Measurements from ENCODE around the gene RPP14.
A peak's percentile ranks its signal among the peaks of the same experiment; 100 is the strongest.

The RPP14 gene

GRCh38 chr3:58292866-58293265, 13.2 kb upstream of the RPP14 start:
- no peak for DNase-seq

GRCh38 chr3:58293516-58293915, 12.5 kb upstream of the RPP14 start:
- no peak for DNase-seq

- no peak for DNase-seq
Measured at GRCh38 chr3:58296269-58296668, 9.8 kb upstream of the RPP14 start.

GRCh38 chr3:58296843-58297242, 9.2 kb upstream of the RPP14 start:
- no peak for DNase-seq

GRCh38 chr3:58298190-58298589, 7.9 kb upstream of the RPP14 start:
- DNase-seq: no peak

- no peak for DNase-seq
Measured at GRCh38 chr3:58299075-58299474, 7.0 kb upstream of the RPP14 start.

- peak in 1 of 6 experiments; percentile 10 for DNase-seq
Measured at GRCh38 chr3:58299839-58300516, 6.1 kb upstream of the RPP14 start.

- peak in 5 of 6 experiments; percentile 9 to 50 (median 20) for DNase-seq
Measured at GRCh38 chr3:58307639-58308215, 1.7 kb downstream of the RPP14 start.

- peak in 1 of 6 experiments; percentile 3 for DNase-seq
Measured at GRCh38 chr3:58308728-58309127, 2.7 kb downstream of the RPP14 start.

- DNase-seq: no peak
Measured at GRCh38 chr3:58317811-58318210, 11.8 kb downstream of the RPP14 start.

- DNase-seq: no peak
Measured at GRCh38 chr3:58321791-58322190, 15.7 kb downstream of the RPP14 start.

GRCh38 chr3:58322793-58323192, 16.7 kb downstream of the RPP14 start:
- no peak for DNase-seq

- no peak for DNase-seq
Measured at GRCh38 chr3:58323529-58324390, 17.7 kb downstream of the RPP14 start.

- DNase-seq: no peak
Measured at GRCh38 chr3:58324391-58325390, 18.6 kb downstream of the RPP14 start.

GRCh38 chr3:58325525-58325992, 19.5 kb downstream of the RPP14 start:
- no peak for DNase-seq

- DNase-seq: no peak
Measured at GRCh38 chr3:58326267-58326900, 20.3 kb downstream of the RPP14 start.

- no peak for DNase-seq
Measured at GRCh38 chr3:58329150-58329921, 23.3 kb downstream of the RPP14 start.

- DNase-seq: no peak
Measured at GRCh38 chr3:58329922-58330413, 23.9 kb downstream of the RPP14 start.

GRCh38 chr3:58331593-58332152, 25.6 kb downstream of the RPP14 start:
- DNase-seq: no peak

GRCh38 chr3:58332575-58333188, 26.6 kb downstream of the RPP14 start, which contains the start of gene PXK:
Gene PXK, plus strand, starts transcription at chr3:58332892. Its CDS starts 97 bp downstream, at chr3:58332989.
- peak; percentile 58 to 81 (median 68) for DNase-seq
